Loucy (cell line): ENCODE data around the gene SLC35B4.

ENCODE experiments used
- H2AFZ ChIP-seq: fragments of 200-600 bp; sonication (generic); 2 replicates; pipeline ENCODE4 v1.6.0; 2016; ENCODE audit warnings: antibody characterized with exemption, mild to moderate bottlenecking, low read length, moderate library complexity
- H3F3A ChIP-seq: fragments of 200-600 bp; 2 replicates; pipeline ENCODE4 v1.6.0; 2016; ENCODE audit warnings: antibody characterized with exemption, low read depth, mild to moderate bottlenecking
- H3K27me3 ChIP-seq: fragments of 200-600 bp; sonication (generic); 2 replicates; pipeline ENCODE4 v1.6.1; 2014; ENCODE audit warnings: low read length, mild to moderate bottlenecking; ENCODE audit not compliant: insufficient read depth, poor library complexity, severe bottlenecking
- H3K36me3 ChIP-seq: fragments of 200-600 bp; sonication (generic); 2 replicates; pipeline ENCODE4 v1.6.1; 2016; ENCODE audit warnings: low read length; ENCODE audit not compliant: insufficient read depth
- H3K4me1 ChIP-seq: fragments of 200-600 bp; sonication (generic); 2 replicates; pipeline ENCODE4 v1.5.1; 2014; ENCODE audit warnings: low read length, mild to moderate bottlenecking; ENCODE audit not compliant: insufficient read depth, poor library complexity, severe bottlenecking
- H3K4me2 ChIP-seq: fragments of 200-600 bp; sonication (generic); 2 replicates; pipeline ENCODE4 v1.6.0; 2014; ENCODE audit warnings: antibody characterized with exemption, low read length, low read depth, mild to moderate bottlenecking; ENCODE audit not compliant: poor library complexity, severe bottlenecking
- H3K4me3 ChIP-seq: fragments of 200-600 bp; sonication (generic); 2 replicates; pipeline ENCODE4 v1.5.1; 2014; ENCODE audit warnings: low read length, mild to moderate bottlenecking, mixed read lengths; ENCODE audit not compliant: poor library complexity, severe bottlenecking
- H3K79me2 ChIP-seq: fragments of 200-600 bp; sonication (generic); 2 replicates; pipeline ENCODE4 v1.6.1; 2014; ENCODE audit warnings: low read length; ENCODE audit not compliant: insufficient read depth
- H3K9ac ChIP-seq: fragments of 200-600 bp; sonication (generic); 2 replicates; pipeline ENCODE4 v1.6.0; 2014; ENCODE audit warnings: mild to moderate bottlenecking, low read depth, low read length, moderate library complexity; ENCODE audit not compliant: poor library complexity, severe bottlenecking
- H3K9me2 ChIP-seq: fragments of 200-600 bp; sonication (generic); replicated peaks from 2 replicates; pipeline ENCODE4 v1.6.1; 2016; ENCODE audit warnings: low read depth, low read length, mixed read lengths
- H3K9me3 ChIP-seq: fragments of 200-600 bp; sonication (generic); 2 replicates; pipeline ENCODE4 v1.6.1; 2014; ENCODE audit warnings: mild to moderate bottlenecking, antibody characterized with exemption, low read length, low read depth; ENCODE audit not compliant: insufficient read depth
- H4K20me1 ChIP-seq: fragments of 200-600 bp; sonication (generic); 2 replicates; pipeline ENCODE4 v1.6.0; 2014; ENCODE audit warnings: antibody characterized with exemption, low read length, mild to moderate bottlenecking; ENCODE audit not compliant: insufficient read depth, poor library complexity, severe bottlenecking
- EZH2phosphoT487 ChIP-seq: fragments of 200-600 bp; IDR thresholded peaks from 2 replicates; pipeline ENCODE4 v1.6.1; 2018; ENCODE audit warnings: antibody characterized with exemption, mild to moderate bottlenecking, moderate library complexity, borderline replicate concordance
- TF ChIP-seq, protein P1 (sequence below): fragments of 200-600 bp; sonication (generic); conservative IDR thresholded peaks from 2 replicates; pipeline ENCODE4 v1.5.1; 2014; ENCODE audit warnings: mild to moderate bottlenecking, antibody characterized with exemption, low read length

SLC35B4 gene

DNA sequence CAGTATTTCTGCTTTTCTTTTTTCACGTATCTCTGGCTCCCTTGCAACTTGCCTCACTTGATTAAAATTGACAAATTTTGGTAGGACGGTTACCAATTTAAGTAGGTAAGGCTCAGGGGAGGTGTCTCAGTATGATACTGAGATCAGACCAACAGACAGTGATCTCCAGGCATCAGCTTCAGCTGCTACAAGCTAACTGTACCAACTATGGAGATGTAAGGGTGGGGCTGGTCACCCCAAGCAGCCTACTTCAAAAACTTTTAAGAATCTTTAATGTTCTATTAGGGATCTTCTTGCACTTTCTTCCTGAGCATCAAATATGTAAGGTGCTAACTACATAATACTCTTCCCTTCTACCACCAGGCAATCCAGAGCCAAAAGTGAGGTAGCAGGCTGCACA, 26.9 kb downstream of the SLC35B4 start:
- no peak overlapping the region for H3K4me2 ChIP-seq

DNA sequence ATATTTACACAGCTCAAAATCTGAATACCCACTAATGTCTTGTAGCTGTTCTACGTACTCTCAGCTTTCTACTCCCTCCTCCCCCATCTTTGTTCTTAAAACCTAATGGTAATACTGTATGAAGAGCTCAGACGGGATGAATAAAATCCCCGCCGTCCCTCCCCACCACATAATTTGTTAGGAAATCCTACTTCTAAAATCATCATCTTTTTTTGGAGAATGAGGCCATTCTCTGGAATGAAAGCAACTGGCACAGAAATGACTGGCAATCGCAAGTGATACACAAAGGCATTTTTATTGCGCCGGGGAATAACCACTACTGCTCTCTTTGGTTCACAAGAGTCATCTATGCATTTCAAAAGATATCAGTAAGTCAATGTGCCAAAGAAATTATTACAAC, 27.3 kb downstream of the SLC35B4 start:
- H2AFZ ChIP-seq: no peak overlapping the region
- H3K9ac ChIP-seq: no peak overlapping the region
- TF ChIP-seq, protein P1, sequence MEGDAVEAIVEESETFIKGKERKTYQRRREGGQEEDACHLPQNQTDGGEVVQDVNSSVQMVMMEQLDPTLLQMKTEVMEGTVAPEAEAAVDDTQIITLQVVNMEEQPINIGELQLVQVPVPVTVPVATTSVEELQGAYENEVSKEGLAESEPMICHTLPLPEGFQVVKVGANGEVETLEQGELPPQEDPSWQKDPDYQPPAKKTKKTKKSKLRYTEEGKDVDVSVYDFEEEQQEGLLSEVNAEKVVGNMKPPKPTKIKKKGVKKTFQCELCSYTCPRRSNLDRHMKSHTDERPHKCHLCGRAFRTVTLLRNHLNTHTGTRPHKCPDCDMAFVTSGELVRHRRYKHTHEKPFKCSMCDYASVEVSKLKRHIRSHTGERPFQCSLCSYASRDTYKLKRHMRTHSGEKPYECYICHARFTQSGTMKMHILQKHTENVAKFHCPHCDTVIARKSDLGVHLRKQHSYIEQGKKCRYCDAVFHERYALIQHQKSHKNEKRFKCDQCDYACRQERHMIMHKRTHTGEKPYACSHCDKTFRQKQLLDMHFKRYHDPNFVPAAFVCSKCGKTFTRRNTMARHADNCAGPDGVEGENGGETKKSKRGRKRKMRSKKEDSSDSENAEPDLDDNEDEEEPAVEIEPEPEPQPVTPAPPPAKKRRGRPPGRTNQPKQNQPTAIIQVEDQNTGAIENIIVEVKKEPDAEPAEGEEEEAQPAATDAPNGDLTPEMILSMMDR: no peak
- no peak for TF ChIP-seq EZH2phosphoT487
- no peaks in the 10 kb centered on the region for H3K79me2 ChIP-seq
- H3K4me2 ChIP-seq: no peak overlapping the region
- no peaks in the 10 kb centered on the region for H3F3A ChIP-seq
- H3K27me3 ChIP-seq: no peaks in the 10 kb centered on the region
- peaks cover 4% of the 10 kb centered on the region; the same call in 1 of the 2 replicates for H3K36me3 ChIP-seq
- H4K20me1 ChIP-seq: no peaks in the 10 kb centered on the region
- H3K9me3 ChIP-seq: no peaks in the 10 kb centered on the region
- H3K4me3 ChIP-seq: no peak overlapping the region
- H3K4me1 ChIP-seq: no peaks in the 10 kb centered on the region
- H3K9me2 ChIP-seq: no peaks in the 10 kb centered on the region

More for the DNA sequence above, 26.9 kb downstream of the SLC35B4 start:
- Histone ChIP-seq H2AFZ (no peak overlapping the region), H3K9me2 (no peaks in the 10 kb centered on the region), H3K4me1 (no peaks in the 10 kb centered on the region), H3K27me3 (no peaks in the 10 kb centered on the region), H3K9me3 (no peaks in the 10 kb centered on the region), H3F3A (no peaks in the 10 kb centered on the region), H3K9ac (no peak overlapping the region), H3K4me3 (no peak overlapping the region), H4K20me1 (no peaks in the 10 kb centered on the region), H3K79me2 (no peaks in the 10 kb centered on the region), H3K36me3 (peaks cover 8% of the 10 kb centered on the region; the same call in 1 of the 2 replicates)
- TF ChIP-seq EZH2phosphoT487: no peak
- TF ChIP-seq, protein P1: no peak

DNA sequence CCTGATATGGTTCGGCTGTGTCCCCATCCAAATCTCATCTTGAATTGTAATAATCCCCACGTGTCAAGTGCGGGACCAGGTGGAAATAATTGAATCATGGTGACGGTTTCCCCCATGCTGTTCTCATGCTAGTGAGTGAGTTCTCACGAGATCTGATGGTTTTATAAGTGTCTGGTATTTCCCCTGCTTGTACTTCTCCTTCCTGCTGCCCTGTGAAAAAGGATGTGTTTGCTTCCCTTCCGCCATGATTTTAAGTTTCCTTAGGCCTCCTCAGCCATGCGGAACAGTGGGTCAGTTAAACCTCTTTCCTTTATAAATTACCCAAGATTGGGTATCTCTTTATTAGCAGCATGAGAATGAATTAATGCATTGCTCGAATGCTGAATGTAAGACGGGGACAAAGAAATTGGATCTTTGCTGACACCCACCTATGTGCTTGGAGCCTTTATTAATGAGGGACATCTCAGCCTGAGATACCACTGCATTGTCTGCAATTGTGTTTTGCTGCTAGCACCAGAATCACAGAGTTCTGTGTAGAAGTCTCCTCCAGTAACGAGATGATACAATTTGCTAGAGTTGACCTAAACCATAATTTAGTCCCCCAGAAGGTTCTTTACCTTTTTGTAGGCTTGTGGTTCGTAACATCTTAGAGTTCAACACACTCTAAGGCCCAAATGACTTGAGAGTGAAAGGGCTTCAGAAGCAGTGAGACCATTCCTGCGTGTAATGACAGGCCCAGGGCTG, 28.6 kb downstream of the SLC35B4 start:
- no peaks in the 10 kb centered on the region for H4K20me1 ChIP-seq
- H3K4me2 ChIP-seq: no peak overlapping the region
- no peaks in the 10 kb centered on the region for H3K27me3 ChIP-seq
- H3K9me3 ChIP-seq: no peaks in the 10 kb centered on the region
- H3K9me2 ChIP-seq: no peaks in the 10 kb centered on the region
- H3K79me2 ChIP-seq: no peaks in the 10 kb centered on the region
- H3K36me3 ChIP-seq: no peaks in the 10 kb centered on the region
- H3K4me3 ChIP-seq: no peak overlapping the region
- TF ChIP-seq EZH2phosphoT487: no peak
- TF ChIP-seq, protein P1: no peak
- no peak overlapping the region for H2AFZ ChIP-seq
- H3K9ac ChIP-seq: no peak overlapping the region
- H3K4me1 ChIP-seq: no peaks in the 10 kb centered on the region
- no peaks in the 10 kb centered on the region for H3F3A ChIP-seq
